Smooth muscle cell (in vitro differentiated cells): Measurements from ENCODE around the gene DHDH. TPM values are rescaled to one million over a fixed set of nuclear protein-coding genes. Genes with fewer than 3 reads are reported as not detected.

Source experiments
- DNase-seq: peaks from one replicate; lab custom pipeline; 2025; ENCODE audit not compliant: unreplicated experiment; lab: John Stamatoyannopoulos, UW
- H2AFZ ChIP-seq: fragments of 200-600 bp; sonication (generic); 2 replicates; pipeline ENCODE4 v1.6.0; 2016; ENCODE audit warnings: antibody characterized with exemption, low read depth, mild to moderate bottlenecking
- H3F3A ChIP-seq: fragments of 200-600 bp; sonication (generic); 2 replicates; pipeline ENCODE4 v1.6.0; 2017; ENCODE audit warnings: antibody characterized with exemption, low read depth
- H3K27ac ChIP-seq: fragments of 200-600 bp; sonication (generic); 2 replicates; pipeline ENCODE4 v1.5.1; 2016; ENCODE audit warnings: low read depth, mild to moderate bottlenecking
- H3K27me3 ChIP-seq: fragments of 200-600 bp; sonication (generic); 2 replicates; pipeline ENCODE4 v1.6.1; 2016; ENCODE audit warnings: low read depth, mild to moderate bottlenecking
- H3K36me3 ChIP-seq: fragments of 200-600 bp; sonication (generic); 2 replicates; pipeline ENCODE4 v1.5.1; 2016; ENCODE audit warnings: low read depth
- H3K4me1 ChIP-seq: fragments of 200-600 bp; sonication (generic); 2 replicates; pipeline ENCODE4 v1.5.1; 2016; ENCODE audit warnings: low read depth
- H3K4me2 ChIP-seq: fragments of 200-600 bp; sonication (generic); 2 replicates; pipeline ENCODE4 v1.6.0; 2016; ENCODE audit warnings: mild to moderate bottlenecking
- H3K4me3 ChIP-seq: fragments of 200-600 bp; sonication (generic); 2 replicates; pipeline ENCODE4 v1.5.1; 2016; ENCODE audit warnings: mild to moderate bottlenecking
- H3K79me2 ChIP-seq: fragments of 200-600 bp; sonication (generic); 2 replicates; pipeline ENCODE4 v1.6.0; 2016; ENCODE audit warnings: low read depth, mild to moderate bottlenecking
- H3K9ac ChIP-seq: fragments of 200-600 bp; sonication (generic); 2 replicates; pipeline ENCODE4 v1.6.0; 2016; ENCODE audit warnings: low read depth
- H3K9me3 ChIP-seq: fragments of 200-600 bp; sonication (generic); replicated peaks from 2 replicates; pipeline ENCODE4 v1.5.1; 2016; ENCODE audit warnings: low read depth
- H4K20me1 ChIP-seq: fragments of 200-600 bp; sonication (generic); 2 replicates; pipeline ENCODE4 v1.6.0; 2016; ENCODE audit warnings: low read depth
- CTCF ChIP-seq: fragments of 200-600 bp; sonication (generic); IDR thresholded peaks from 2 replicates; pipeline ENCODE4 v1.5.1; 2017; ENCODE audit warnings: borderline replicate concordance, mild to moderate bottlenecking, antibody characterized with exemption; ENCODE audit not compliant: insufficient read depth, poor library complexity, severe bottlenecking
- WGBS: methylation state at CpG from one replicate; pipeline ENCODE4 v1.1.7; 2016; ENCODE audit warnings: low lambda C conversion rate; 5-methylcytosine and 5-hydroxymethylcytosine counted together
- polyA plus RNA-seq: library from polyadenylated mRNA; unstranded; fragments of >200 nt; fragmentation: Nextera tagmentation; extraction: Ambion mirVana; gene quantifications from 2 replicates; pipeline ENCODE4 v1.2.1, GENCODE V29; 2016
- total RNA-seq: library from RNA; depleted of rRNA; stranded (reverse); fragments of >200 nt; gene quantifications from 2 replicates; pipeline ENCODE4 v1.2.3, GENCODE V29; 2014

Gene DHDH
- total and polyA plus RNA-seq, 2 experiments from 2014 or later: 0.27 to 1.0 TPM

GRCh38 chr19:48955308-48955958 is 21.9 kb downstream of the DHDH start:
- Histone ChIP-seq H3K79me2 (peaks cover 33% of the 10 kb centered on the region), H2AFZ (no peak overlapping the region), H3K4me3 (peak overlapping the region; percentile 82), H3K9me3 (no peaks in the 10 kb centered on the region), H3F3A (peaks cover 7% of the 10 kb centered on the region), H3K27me3 (no peaks in the 10 kb centered on the region), H3K4me2 (peak overlapping the region; percentile 96), H3K27ac (peak overlapping the region; percentile 95), H3K4me1 (peaks cover 7% of the 10 kb centered on the region), H4K20me1 (no peaks in the 10 kb centered on the region), H3K36me3 (no peaks in the 10 kb centered on the region), H3K9ac (peak overlapping the region; percentile 97)
- DNase-seq: no peak
- TF ChIP-seq CTCF: no peak
- 55% methylated on average over 16 of the region's 16 CpGs for WGBS

GRCh38 chr19:48958006-48958405 is 24.5 kb downstream of the DHDH start:
- Histone ChIP-seq H3K27ac (no peak overlapping the region), H2AFZ (no peak overlapping the region), H3K9ac (no peak overlapping the region), H3K4me2 (no peak overlapping the region), H3K79me2 (peaks cover 33% of the 10 kb centered on the region), H4K20me1 (no peaks in the 10 kb centered on the region), H3K4me3 (no peak overlapping the region), H3K36me3 (no peaks in the 10 kb centered on the region), H3K9me3 (no peaks in the 10 kb centered on the region), H3K4me1 (peaks cover 7% of the 10 kb centered on the region), H3F3A (peaks cover 17% of the 10 kb centered on the region), H3K27me3 (no peaks in the 10 kb centered on the region)
- TF ChIP-seq CTCF: no peak
- DNase-seq: no peak
- WGBS: 97% methylated on average over 8 of the region's 8 CpGs

- Histone ChIP-seq H3K79me2 (peaks cover 33% of the 10 kb centered on the region), H3K4me1 (peaks cover 22% of the 10 kb centered on the region), H3K27ac (no peak overlapping the region), H3K9me3 (no peaks in the 10 kb centered on the region), H3K27me3 (no peaks in the 10 kb centered on the region), H3K4me2 (no peak overlapping the region), H3K4me3 (no peak overlapping the region), H3F3A (peaks cover 17% of the 10 kb centered on the region), H3K9ac (no peak overlapping the region), H4K20me1 (no peaks in the 10 kb centered on the region), H2AFZ (no peak overlapping the region), H3K36me3 (no peaks in the 10 kb centered on the region)
- WGBS: 89% methylated on average over 16 of the region's 16 CpGs
- no peak for DNase-seq
- no peak for TF ChIP-seq CTCF
Observed at GRCh38 chr19:48959341-48960239, 26.1 kb downstream of the DHDH start.
